ENCODE results near the gene FSTL3.

DNA sequence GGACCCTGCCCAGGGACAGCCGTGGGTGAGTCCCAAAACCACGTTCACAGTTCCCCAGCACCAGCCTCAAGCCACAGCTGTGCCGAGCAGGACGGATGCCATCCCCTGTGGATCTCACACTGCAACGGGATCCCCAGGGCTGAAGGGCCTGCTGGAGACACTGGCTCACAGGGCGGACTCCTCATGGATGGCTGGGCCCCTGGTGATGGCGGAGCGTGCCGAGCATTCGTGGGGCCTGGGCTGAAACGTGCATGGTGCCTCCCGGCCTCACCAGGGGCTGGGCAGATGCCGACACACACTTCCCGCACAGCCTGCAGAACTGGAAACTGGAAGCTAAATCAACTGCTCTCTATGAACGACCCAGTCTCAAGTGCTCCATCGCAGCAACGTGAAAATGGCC, 22.8 kb upstream of the FSTL3 start:
- TF ChIP-seq POLR2AphosphoS5 (IDR thresholded peaks at IDR 0.05; ENCODE audit: low read depth, low read length) (no peak), JUND (IDR thresholded peaks at IDR 0.05) (no peak)
- TF ChIP-seq, protein P1, sequence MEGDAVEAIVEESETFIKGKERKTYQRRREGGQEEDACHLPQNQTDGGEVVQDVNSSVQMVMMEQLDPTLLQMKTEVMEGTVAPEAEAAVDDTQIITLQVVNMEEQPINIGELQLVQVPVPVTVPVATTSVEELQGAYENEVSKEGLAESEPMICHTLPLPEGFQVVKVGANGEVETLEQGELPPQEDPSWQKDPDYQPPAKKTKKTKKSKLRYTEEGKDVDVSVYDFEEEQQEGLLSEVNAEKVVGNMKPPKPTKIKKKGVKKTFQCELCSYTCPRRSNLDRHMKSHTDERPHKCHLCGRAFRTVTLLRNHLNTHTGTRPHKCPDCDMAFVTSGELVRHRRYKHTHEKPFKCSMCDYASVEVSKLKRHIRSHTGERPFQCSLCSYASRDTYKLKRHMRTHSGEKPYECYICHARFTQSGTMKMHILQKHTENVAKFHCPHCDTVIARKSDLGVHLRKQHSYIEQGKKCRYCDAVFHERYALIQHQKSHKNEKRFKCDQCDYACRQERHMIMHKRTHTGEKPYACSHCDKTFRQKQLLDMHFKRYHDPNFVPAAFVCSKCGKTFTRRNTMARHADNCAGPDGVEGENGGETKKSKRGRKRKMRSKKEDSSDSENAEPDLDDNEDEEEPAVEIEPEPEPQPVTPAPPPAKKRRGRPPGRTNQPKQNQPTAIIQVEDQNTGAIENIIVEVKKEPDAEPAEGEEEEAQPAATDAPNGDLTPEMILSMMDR (IDR thresholded peaks at IDR 0.05) = no peak
- TF ChIP-seq, protein P2, sequence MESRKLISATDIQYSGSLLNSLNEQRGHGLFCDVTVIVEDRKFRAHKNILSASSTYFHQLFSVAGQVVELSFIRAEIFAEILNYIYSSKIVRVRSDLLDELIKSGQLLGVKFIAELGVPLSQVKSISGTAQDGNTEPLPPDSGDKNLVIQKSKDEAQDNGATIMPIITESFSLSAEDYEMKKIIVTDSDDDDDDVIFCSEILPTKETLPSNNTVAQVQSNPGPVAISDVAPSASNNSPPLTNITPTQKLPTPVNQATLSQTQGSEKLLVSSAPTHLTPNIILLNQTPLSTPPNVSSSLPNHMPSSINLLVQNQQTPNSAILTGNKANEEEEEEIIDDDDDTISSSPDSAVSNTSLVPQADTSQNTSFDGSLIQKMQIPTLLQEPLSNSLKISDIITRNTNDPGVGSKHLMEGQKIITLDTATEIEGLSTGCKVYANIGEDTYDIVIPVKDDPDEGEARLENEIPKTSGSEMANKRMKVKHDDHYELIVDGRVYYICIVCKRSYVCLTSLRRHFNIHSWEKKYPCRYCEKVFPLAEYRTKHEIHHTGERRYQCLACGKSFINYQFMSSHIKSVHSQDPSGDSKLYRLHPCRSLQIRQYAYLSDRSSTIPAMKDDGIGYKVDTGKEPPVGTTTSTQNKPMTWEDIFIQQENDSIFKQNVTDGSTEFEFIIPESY (IDR thresholded peaks at IDR 0.05; ENCODE audit: borderline replicate concordance, low read depth) = no peak
- TF ChIP-seq, protein P3, sequence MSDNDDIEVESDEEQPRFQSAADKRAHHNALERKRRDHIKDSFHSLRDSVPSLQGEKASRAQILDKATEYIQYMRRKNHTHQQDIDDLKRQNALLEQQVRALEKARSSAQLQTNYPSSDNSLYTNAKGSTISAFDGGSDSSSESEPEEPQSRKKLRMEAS (IDR thresholded peaks at IDR 0.05; ENCODE audit: low read depth) = no peak
